Activated CD4-positive, alpha-beta T cell treated with anti-CD3 and anti-CD28 coated beads for 4 hours (primary cell): ENCODE measurements around the gene TNFSF12.

Experiments used
- DNase-seq, 2 donors: peaks; one replicate each; pipeline ENCODE4 v3.0.0-alpha.2; 2020

The TNFSF12 gene

GRCh38 chr17:7572588-7573323, 23.9 kb downstream of the TNFSF12 start:
- peak; percentile 99 to 100 for DNase-seq

GRCh38 chr17:7573324-7574080, 24.6 kb downstream of the TNFSF12 start:
- peak; percentile 92 to 94 for DNase-seq

- DNase-seq: no peak
Measured at GRCh38 chr17:7574176-7574953, 25.5 kb downstream of the TNFSF12 start.

GRCh38 chr17:7575481-7575883, 26.6 kb downstream of the TNFSF12 start:
- no peak for DNase-seq

- no peak for DNase-seq
Measured at GRCh38 chr17:7575959-7576358, 27.1 kb downstream of the TNFSF12 start.

- no peak for DNase-seq
Measured at GRCh38 chr17:7576432-7576937, 27.6 kb downstream of the TNFSF12 start.

- DNase-seq: no peak
Measured at GRCh38 chr17:7577327-7578199, 28.7 kb downstream of the TNFSF12 start.

- DNase-seq: peak; percentile 66 to 75
Measured at GRCh38 chr17:7579001-7579833, 30.4 kb downstream of the TNFSF12 start, which contains the start of gene CD68. CD68 (plus strand) TSS chr17:7579638; CDS start chr17:7579678, 40 bp downstream.

GRCh38 chr17:7579834-7580603, 31.2 kb downstream of the TNFSF12 start:
- DNase-seq: no peak

- no peak for DNase-seq
Measured at GRCh38 chr17:7580604-7581575, 32.0 kb downstream of the TNFSF12 start.

- DNase-seq: no peak
Measured at GRCh38 chr17:7582396-7583252, 33.8 kb downstream of the TNFSF12 start.

GRCh38 chr17:7583253-7584109, 34.6 kb downstream of the TNFSF12 start, which contains the start of gene MPDU1:
MPDU1 (plus strand) TSS chr17:7583852; CDS start chr17:7583863, 11 bp downstream.
- peak; percentile 92 to 93 for DNase-seq

- DNase-seq: no peak
Measured at GRCh38 chr17:7586673-7587419, 38.0 kb downstream of the TNFSF12 start.

GRCh38 chr17:7587420-7588151, 38.7 kb downstream of the TNFSF12 start:
- DNase-seq: no peak

GRCh38 chr17:7588553-7589203, 39.8 kb downstream of the TNFSF12 start:
- no peak for DNase-seq
